Panc1 (cell line): Measurements from ENCODE around the gene PHC3. TPM values are rescaled to one million over a fixed set of nuclear protein-coding genes. Genes with fewer than 3 reads are reported as not detected.

ENCODE experiments used
- ATAC-seq: fragments of 200-7000 bp; cut with Tn5 transposase; 2 replicates; pipeline ENCODE4 v1.9.1; 2020; ENCODE audit warnings: mild to moderate bottlenecking, moderate library complexity
- BruUV-seq: library from RNA; stranded (reverse); fragments of 400-500 nt; replicated peaks from 2 replicates; lab custom pipeline; 2021; lab: Mats Ljungman, UMichigan
- CTCF ChIA-PET: fragments of 300-600 bp; sonication (Branson Sonifier 250); formaldehyde crosslinking; loops from one replicate; lab custom pipeline; 2022; ENCODE audit warnings: antibody characterized with exemption; lab: Charles Lee
- POLR2A ChIA-PET: fragments of 300-600 bp; sonication (Branson Sonifier 250); formaldehyde crosslinking; loops from one replicate; lab custom pipeline; 2022; ENCODE audit warnings: antibody characterized with exemption; lab: Charles Lee
- DNase-seq: peaks from one replicate; pipeline ENCODE4 v3.0.0-alpha.2; 2010; ENCODE audit warnings: low read depth, low spot score
- H3K27ac ChIP-seq: 2 replicates; pipeline ENCODE4 v1.5.1; 2011; ENCODE audit warnings: mild to moderate bottlenecking, low read length, inconsistent platforms
- H3K27me3 ChIP-seq: fragments of 200-500 bp; sonication (Bioruptor generic); 2 replicates; pipeline ENCODE4 v1.6.0; 2014; ENCODE audit warnings: low read length, inconsistent platforms; ENCODE audit not compliant: control insufficient read depth, insufficient read depth
- H3K36me3 ChIP-seq: fragments of 200-500 bp; sonication (Bioruptor generic); 2 replicates; pipeline ENCODE4 v1.5.1; 2014; ENCODE audit warnings: inconsistent platforms, mild to moderate bottlenecking, low read length, moderate library complexity; ENCODE audit not compliant: control insufficient read depth, insufficient read depth
- H3K4me1 ChIP-seq: 2 replicates; pipeline ENCODE4 v1.5.1; 2011; ENCODE audit warnings: inconsistent platforms, mild to moderate bottlenecking, low read length, moderate library complexity; ENCODE audit not compliant: control insufficient read depth, insufficient read depth
- H3K4me3 ChIP-seq, 2 experiments: 2 replicates each; pipeline ENCODE4 v1.5.1; 2011 to 2012; ENCODE audit warnings: low read depth in 2 of 2, low read length in 2 of 2, mild to moderate bottlenecking in 2 of 2, inconsistent platforms in 1 of 2, moderate library complexity in 1 of 2
- H3K9me3 ChIP-seq: fragments of 200-500 bp; sonication (Bioruptor generic); 2 replicates; pipeline ENCODE4 v1.5.1; 2014; ENCODE audit warnings: low read depth, mild to moderate bottlenecking, inconsistent platforms, low read length, moderate library complexity; ENCODE audit not compliant: control insufficient read depth, insufficient read depth
- CTCF ChIP-seq: fragments of 450-650 bp; IDR thresholded peaks from 2 replicates; pipeline ENCODE4 v1.5.1; 2017; ENCODE audit warnings: mild to moderate bottlenecking
- POLR2AphosphoS5 ChIP-seq: IDR thresholded peaks from 2 replicates; pipeline ENCODE4 v1.6.1; 2012; ENCODE audit warnings: mild to moderate bottlenecking, low read depth, low read length, moderate library complexity
- SIN3A ChIP-seq: IDR thresholded peaks from 2 replicates; pipeline ENCODE4 v1.6.1; 2012; ENCODE audit warnings: low read depth, mild to moderate bottlenecking, low read length, moderate library complexity, borderline replicate concordance; ENCODE audit not compliant: insufficient read depth
- TCF7L2 ChIP-seq: IDR thresholded peaks from 2 replicates; pipeline ENCODE4 v1.6.1; 2011; ENCODE audit warnings: mild to moderate bottlenecking, low read depth, low read length, inconsistent platforms
- in situ Hi-C: cut with HindIII; loops from 2 replicates; pipeline ENCODE4 v1.10.0; 2016; ENCODE audit warnings: low sequenced_read_pairs, low pct_unique_long_range_greater_than_20kb
- intact Hi-C: fragments of 100-400 bp; cut with micrococcal nuclease; formaldehyde crosslinking; loops from one replicate; pipeline ENCODE4 v1.10.0; 2022; ENCODE audit not compliant: unreplicated experiment
- total RNA-seq: library from RNA; stranded (reverse); gene quantifications from one replicate; pipeline ENCODE4 v1.2.1, GENCODE V29; 2021; ENCODE audit not compliant: unreplicated experiment
- TF ChIP-seq, protein P1 (sequence below), 2 experiments: IDR thresholded peaks; 2 replicates each; pipeline ENCODE4 v1.6.1; 2011 to 2012; ENCODE audit warnings: low read depth in 2 of 2, control low read depth in 1 of 2, low read length in 1 of 2, mild to moderate bottlenecking in 1 of 2, moderate library complexity in 1 of 2; ENCODE audit not compliant: insufficient read depth in 1 of 2

Gene PHC3
- total RNA-seq, 1 experiment from 2014 or later, result 53.8 TPM

GRCh38 chr3:170044795-170045244 lies 136.7 kb downstream of the PHC3 start:
- CTCF ChIA-PET, result interaction anchor here (1.0 kb wide), 1 partner anchor 18 kb away, joined by 3 read pairs; no protein-coding TSS in a partner anchor
- in situ Hi-C loops, result no loop called here
- no peak overlapping the region for H3K4me3 ChIP-seq
- H3K36me3 ChIP-seq, result no peaks in the 10 kb centered on the region
- ATAC-seq (no peak), DNase-seq (no peak)
- H3K9me3 ChIP-seq, result no peaks in the 10 kb centered on the region
- peaks cover 12% of the 10 kb centered on the region for H3K27me3 ChIP-seq
- H3K4me1 ChIP-seq, result no peaks in the 10 kb centered on the region
- H3K27ac ChIP-seq, result no peak overlapping the region
- no peak for TF ChIP-seq CTCF
- TF ChIP-seq TCF7L2, result no peak
- no peak for TF ChIP-seq SIN3A
- TF ChIP-seq, protein P1, sequence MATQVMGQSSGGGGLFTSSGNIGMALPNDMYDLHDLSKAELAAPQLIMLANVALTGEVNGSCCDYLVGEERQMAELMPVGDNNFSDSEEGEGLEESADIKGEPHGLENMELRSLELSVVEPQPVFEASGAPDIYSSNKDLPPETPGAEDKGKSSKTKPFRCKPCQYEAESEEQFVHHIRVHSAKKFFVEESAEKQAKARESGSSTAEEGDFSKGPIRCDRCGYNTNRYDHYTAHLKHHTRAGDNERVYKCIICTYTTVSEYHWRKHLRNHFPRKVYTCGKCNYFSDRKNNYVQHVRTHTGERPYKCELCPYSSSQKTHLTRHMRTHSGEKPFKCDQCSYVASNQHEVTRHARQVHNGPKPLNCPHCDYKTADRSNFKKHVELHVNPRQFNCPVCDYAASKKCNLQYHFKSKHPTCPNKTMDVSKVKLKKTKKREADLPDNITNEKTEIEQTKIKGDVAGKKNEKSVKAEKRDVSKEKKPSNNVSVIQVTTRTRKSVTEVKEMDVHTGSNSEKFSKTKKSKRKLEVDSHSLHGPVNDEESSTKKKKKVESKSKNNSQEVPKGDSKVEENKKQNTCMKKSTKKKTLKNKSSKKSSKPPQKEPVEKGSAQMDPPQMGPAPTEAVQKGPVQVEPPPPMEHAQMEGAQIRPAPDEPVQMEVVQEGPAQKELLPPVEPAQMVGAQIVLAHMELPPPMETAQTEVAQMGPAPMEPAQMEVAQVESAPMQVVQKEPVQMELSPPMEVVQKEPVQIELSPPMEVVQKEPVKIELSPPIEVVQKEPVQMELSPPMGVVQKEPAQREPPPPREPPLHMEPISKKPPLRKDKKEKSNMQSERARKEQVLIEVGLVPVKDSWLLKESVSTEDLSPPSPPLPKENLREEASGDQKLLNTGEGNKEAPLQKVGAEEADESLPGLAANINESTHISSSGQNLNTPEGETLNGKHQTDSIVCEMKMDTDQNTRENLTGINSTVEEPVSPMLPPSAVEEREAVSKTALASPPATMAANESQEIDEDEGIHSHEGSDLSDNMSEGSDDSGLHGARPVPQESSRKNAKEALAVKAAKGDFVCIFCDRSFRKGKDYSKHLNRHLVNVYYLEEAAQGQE (IDR thresholded peaks at IDR 0.05; ENCODE audit: insufficient read depth in 1 of 2, low read depth in 2 of 2, low read length in 1 of 2), result no peak
- no peak for TF ChIP-seq POLR2AphosphoS5
- POLR2A ChIA-PET, result no interaction called here
- intact Hi-C loops, result no loop called here
- BruUV-seq, result no TSS peak

DNA sequence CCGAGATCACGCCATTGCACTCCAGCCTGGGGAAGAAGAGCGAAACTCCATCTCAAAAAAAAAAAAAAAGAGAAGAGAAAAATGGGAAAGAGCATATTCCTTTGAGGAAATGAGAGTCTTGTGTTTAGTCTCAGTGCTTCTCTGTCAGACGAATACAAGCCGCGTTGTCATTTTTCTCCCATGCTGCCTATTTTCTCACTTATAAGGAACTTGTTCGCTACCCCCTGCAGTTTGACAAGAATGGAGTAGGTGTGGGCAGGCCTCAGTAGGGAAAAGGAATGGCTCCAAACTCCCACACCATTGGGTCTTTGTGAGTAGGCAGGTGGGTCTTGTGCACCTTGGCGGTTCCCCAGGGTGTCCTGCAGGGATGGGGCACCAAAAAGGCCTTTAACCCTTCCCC lies 137.3 kb downstream of the PHC3 start:
- POLR2A ChIA-PET, result no interaction called here
- BruUV-seq, result no TSS peak
- ATAC-seq, result no peak
- intact Hi-C loops (no loop called here), in situ Hi-C loops (no loop called here)
- CTCF ChIA-PET, result interaction anchor here (1.0 kb wide), 1 partner anchor 18 kb away, joined by 3 read pairs; no protein-coding TSS in a partner anchor
- TF ChIP-seq, protein P1 (IDR thresholded peaks at IDR 0.05; ENCODE audit: insufficient read depth in 1 of 2, low read depth in 2 of 2, low read length in 1 of 2), result no peak
- TF ChIP-seq TCF7L2, result no peak
- TF ChIP-seq SIN3A, result no peak
- TF ChIP-seq CTCF, result no peak
- no peak for TF ChIP-seq POLR2AphosphoS5
- Histone ChIP-seq H3K36me3 (no peaks in the 10 kb centered on the region), H3K9me3 (no peaks in the 10 kb centered on the region), H3K4me1 (no peaks in the 10 kb centered on the region), H3K27ac (no peak overlapping the region), H3K4me3 (no peak overlapping the region), H3K27me3 (peaks cover 15% of the 10 kb centered on the region)
- DNase-seq, result no peak
